A172 (cell line): ENCODE measurements around the gene EML3. TPM values are rescaled to one million over a fixed set of nuclear protein-coding genes. Genes with fewer than 3 reads are reported as not detected.

Experiments
- total RNA-seq: library from RNA; depleted of rRNA; stranded (reverse); fragments of >200 nt; shearing (Covaris generic); gene quantifications from 2 replicates; pipeline ENCODE4 v1.2.3, GENCODE V29; 2014; rRNA removed

Gene EML3
- total RNA-seq, 1 experiment from 2014 or later = 16.0 TPM

Other genes starting within 250 kb of the EML3 start
- gene SCGB1A1, start 193.7 kb downstream of the EML3 start, total RNA-seq = not detected in 2 replicates
- 298 and 391 TPM in 2 replicates for gene AHNAK, start 66.0 kb downstream of the EML3 start, total RNA-seq
- gene EEF1G, start 38.9 kb downstream of the EML3 start, total RNA-seq = 1,294 and 1,343 TPM in 2 replicates
- gene TUT1, start 21.3 kb downstream of the EML3 start, total RNA-seq = 7.9 and 9.6 TPM in 2 replicates
- gene MTA2, start 10.9 kb downstream of the EML3 start, total RNA-seq = 114 and 139 TPM in 2 replicates
- gene ROM1, start 482 bp upstream of the EML3 start, total RNA-seq = 3.4 and 6.4 TPM in 2 replicates
- gene B3GAT3, start 9.2 kb upstream of the EML3 start, total RNA-seq = 58.9 and 67.7 TPM in 2 replicates
- 184 and 257 TPM in 2 replicates for gene GANAB, start 33.8 kb upstream of the EML3 start, total RNA-seq
- 25.6 and 25.9 TPM in 2 replicates for gene INTS5, start 40.5 kb upstream of the EML3 start, total RNA-seq
- 100 and 104 TPM in 2 replicates for gene C11orf98, start 52.4 kb upstream of the EML3 start, total RNA-seq
- 3.0 and 8.7 TPM in 2 replicates for gene CSKMT, start 52.5 kb upstream of the EML3 start, total RNA-seq
- 13.8 and 17.7 TPM in 2 replicates for gene UQCC3, start 58.9 kb upstream of the EML3 start, total RNA-seq
- gene LBHD1, start 59.5 kb upstream of the EML3 start, total RNA-seq = 2.5 and 6.6 TPM in 2 replicates
- gene UBXN1, start 66.3 kb upstream of the EML3 start, total RNA-seq = 118 and 126 TPM in 2 replicates
- 2.8 and 5.1 TPM in 2 replicates for gene LRRN4CL, start 76.8 kb upstream of the EML3 start, total RNA-seq
- 141 and 186 TPM in 2 replicates for gene BSCL2, start 94.6 kb upstream of the EML3 start, total RNA-seq
- not detected in 2 replicates for gene GNG3, start 94.9 kb upstream of the EML3 start, total RNA-seq
- gene HNRNPUL2, start 114.7 kb upstream of the EML3 start, total RNA-seq = 5.1 and 6.5 TPM in 2 replicates
- 41.0 and 69.6 TPM in 2 replicates for gene TTC9C, start 115.7 kb upstream of the EML3 start, total RNA-seq
- gene ZBTB3, start 141.4 kb upstream of the EML3 start, total RNA-seq = 5.8 and 14.1 TPM in 2 replicates
- 96.7 and 104 TPM in 2 replicates for gene POLR2G, start 148.8 kb upstream of the EML3 start, total RNA-seq
- gene TAF6L, start 158.6 kb upstream of the EML3 start, total RNA-seq = 28.0 TPM in 2 replicates
- gene TMEM179B, start 174.6 kb upstream of the EML3 start, total RNA-seq = 32.3 and 51.8 TPM in 2 replicates
- gene TMEM223, start 179.2 kb upstream of the EML3 start, total RNA-seq = 23.4 and 30.1 TPM in 2 replicates
- 25.9 and 30.0 TPM in 2 replicates for gene NXF1, start 192.7 kb upstream of the EML3 start, total RNA-seq
- 28.0 and 33.8 TPM in 2 replicates for gene STX5, start 219.3 kb upstream of the EML3 start, total RNA-seq
- not detected in 2 replicates for gene TEX54, start 220.1 kb upstream of the EML3 start, total RNA-seq
- gene WDR74, start 226.8 kb upstream of the EML3 start, total RNA-seq = 92.4 and 104 TPM in 2 replicates